K562 (cell line): ENCODE data around the gene COL15A1.

Experiments
- E2F6 ChIP-seq, 2 experiments: IDR thresholded peaks; 2 replicates each; pipeline ENCODE4 v1.6.1; 2011; ENCODE audit warnings: borderline replicate concordance in 1 of 2, control low read depth in 1 of 2, low read depth in 1 of 2, low read length in 1 of 2, mild to moderate bottlenecking in 1 of 2, mixed read lengths in 1 of 2, moderate library complexity in 1 of 2; ENCODE audit not compliant: insufficient read depth in 1 of 2, insufficient read length in 1 of 2, poor library complexity in 1 of 2, severe bottlenecking in 1 of 2; ENCODE audit errors: extremely low read depth in 1 of 2
- HDAC8 ChIP-seq: fragments of 450-650 bp; IDR thresholded peaks from 2 replicates; pipeline ENCODE4 v1.6.1; 2016; ENCODE audit warnings: mild to moderate bottlenecking, missing genetic modification characterization, moderate library complexity, missing compliant biosample characterization
- HOMEZ ChIP-seq: fragments of 250-450 bp; sonication (Bioruptor Pico); IDR thresholded peaks from 2 replicates; pipeline ENCODE4 v1.4.0; 2020; ENCODE audit warnings: mild to moderate bottlenecking, moderate library complexity
- IRF2 ChIP-seq: sonication (generic); formaldehyde crosslinking; IDR thresholded peaks from 2 replicates; pipeline ENCODE4 v1.8.1; 2022; ENCODE audit warnings: mild to moderate bottlenecking, missing genetic modification reagents
- MAZ ChIP-seq, 2 experiments: fragments of 450-650 bp in 1 of 2; sonication (generic) in 1 of 2; formaldehyde crosslinking; IDR thresholded peaks in 1 of 2; conservative IDR thresholded peaks in 1 of 2; 2 replicates each; pipeline versions ENCODE4 v1.4.0 to v1.5.0; 2020; ENCODE audit warnings: mild to moderate bottlenecking in 1 of 2, missing genetic modification reagents in 1 of 2
- NR2C2 ChIP-seq, 2 experiments: fragments of 200-800 bp in 1 of 2; sonication (Bioruptor generic) in 1 of 2; sonication (generic) in 1 of 2; formaldehyde crosslinking in 1 of 2; IDR thresholded peaks; 2 replicates each; pipeline versions ENCODE4 v1.6.1 to v1.8.0; 2016 to 2022; ENCODE audit warnings: mild to moderate bottlenecking in 1 of 2, missing compliant biosample characterization in 1 of 2, missing genetic modification characterization in 1 of 2, missing genetic modification reagents in 1 of 2
- RCOR1 ChIP-seq, 2 experiments: IDR thresholded peaks; 2 replicates each; pipeline ENCODE4 v1.6.1; 2012; ENCODE audit warnings: low read depth in 2 of 2, low read length in 2 of 2, borderline replicate concordance in 1 of 2, improper control_type of control experiment in 1 of 2
- TAF1 ChIP-seq: IDR thresholded peaks from 2 replicates; pipeline ENCODE4 v1.6.1; 2011; ENCODE audit warnings: mild to moderate bottlenecking, low read length, moderate library complexity; ENCODE audit not compliant: insufficient read depth, control insufficient read depth, severe bottlenecking; ENCODE audit errors: extremely low read depth
- ZSCAN29 ChIP-seq: fragments of 450-650 bp; IDR thresholded peaks from 2 replicates; pipeline ENCODE4 v1.6.1; 2017
- TF ChIP-seq, protein P1 (sequence below): conservative IDR thresholded peaks from 2 replicates; pipeline ENCODE4 v1.6.1; 2011; ENCODE audit warnings: low read depth, mild to moderate bottlenecking, low read length; ENCODE audit not compliant: control insufficient read depth
- TF ChIP-seq, protein P2 (sequence below), 3 experiments: IDR thresholded peaks in 2 of 3; conservative IDR thresholded peaks in 1 of 3; 2 replicates each; pipeline ENCODE4 v1.5.1; 2011 to 2012; ENCODE audit warnings: low read length in 3 of 3, mild to moderate bottlenecking in 3 of 3, control low read depth in 2 of 3, improper control_type of control experiment in 1 of 3, inconsistent platforms in 1 of 3, low read depth in 1 of 3, mixed read lengths in 1 of 3, moderate library complexity in 1 of 3; ENCODE audit not compliant: insufficient read depth in 2 of 3
- TF ChIP-seq, protein P3 (sequence below): sonication (generic); formaldehyde crosslinking; IDR thresholded peaks from 2 replicates; pipeline ENCODE4 v1.8.0; 2022; ENCODE audit warnings: missing genetic modification reagents, mild to moderate bottlenecking, borderline replicate concordance

GRCh38 chr9:99103054-99103895 is 159.6 kb downstream of the COL15A1 start:
- TF ChIP-seq E2F6 (IDR thresholded peaks at IDR 0.05; ENCODE audit: borderline replicate concordance in 1 of 2, extremely low read depth in 1 of 2, insufficient read depth in 1 of 2, insufficient read length in 1 of 2, low read depth in 1 of 2, low read length in 1 of 2, poor library complexity in 1 of 2, severe bottlenecking in 1 of 2) (no peak), NR2C2 (CRISPR knock-in tag; IDR thresholded peaks at IDR 0.05) (no peak), NR2C2 (tag; IDR thresholded peaks at IDR 0.05) (no peak), MAZ (CRISPR knock-in tag; conservative IDR thresholded peaks at IDR 0.05 in 1 of 2, IDR thresholded peaks at IDR 0.05 in 1 of 2) (no peak), RCOR1 (IDR thresholded peaks at IDR 0.05; ENCODE audit: borderline replicate concordance in 1 of 2, low read depth in 2 of 2, low read length in 2 of 2) (no peak), TAF1 (no peak), HOMEZ (CRISPR knock-in tag) (no peak), ZSCAN29 (no peak), HDAC8 (tag) (no peak), IRF2 (CRISPR knock-in tag) (no peak)
- TF ChIP-seq, protein P1, sequence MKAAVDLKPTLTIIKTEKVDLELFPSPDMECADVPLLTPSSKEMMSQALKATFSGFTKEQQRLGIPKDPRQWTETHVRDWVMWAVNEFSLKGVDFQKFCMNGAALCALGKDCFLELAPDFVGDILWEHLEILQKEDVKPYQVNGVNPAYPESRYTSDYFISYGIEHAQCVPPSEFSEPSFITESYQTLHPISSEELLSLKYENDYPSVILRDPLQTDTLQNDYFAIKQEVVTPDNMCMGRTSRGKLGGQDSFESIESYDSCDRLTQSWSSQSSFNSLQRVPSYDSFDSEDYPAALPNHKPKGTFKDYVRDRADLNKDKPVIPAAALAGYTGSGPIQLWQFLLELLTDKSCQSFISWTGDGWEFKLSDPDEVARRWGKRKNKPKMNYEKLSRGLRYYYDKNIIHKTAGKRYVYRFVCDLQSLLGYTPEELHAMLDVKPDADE: no peak
- TF ChIP-seq, protein P2, sequence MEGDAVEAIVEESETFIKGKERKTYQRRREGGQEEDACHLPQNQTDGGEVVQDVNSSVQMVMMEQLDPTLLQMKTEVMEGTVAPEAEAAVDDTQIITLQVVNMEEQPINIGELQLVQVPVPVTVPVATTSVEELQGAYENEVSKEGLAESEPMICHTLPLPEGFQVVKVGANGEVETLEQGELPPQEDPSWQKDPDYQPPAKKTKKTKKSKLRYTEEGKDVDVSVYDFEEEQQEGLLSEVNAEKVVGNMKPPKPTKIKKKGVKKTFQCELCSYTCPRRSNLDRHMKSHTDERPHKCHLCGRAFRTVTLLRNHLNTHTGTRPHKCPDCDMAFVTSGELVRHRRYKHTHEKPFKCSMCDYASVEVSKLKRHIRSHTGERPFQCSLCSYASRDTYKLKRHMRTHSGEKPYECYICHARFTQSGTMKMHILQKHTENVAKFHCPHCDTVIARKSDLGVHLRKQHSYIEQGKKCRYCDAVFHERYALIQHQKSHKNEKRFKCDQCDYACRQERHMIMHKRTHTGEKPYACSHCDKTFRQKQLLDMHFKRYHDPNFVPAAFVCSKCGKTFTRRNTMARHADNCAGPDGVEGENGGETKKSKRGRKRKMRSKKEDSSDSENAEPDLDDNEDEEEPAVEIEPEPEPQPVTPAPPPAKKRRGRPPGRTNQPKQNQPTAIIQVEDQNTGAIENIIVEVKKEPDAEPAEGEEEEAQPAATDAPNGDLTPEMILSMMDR (IDR thresholded peaks at IDR 0.05 in 2 of 3, conservative IDR thresholded peaks at IDR 0.05 in 1 of 3; ENCODE audit: insufficient read depth in 2 of 3, low read depth in 1 of 3, low read length in 3 of 3): no peak
- TF ChIP-seq, protein P3, sequence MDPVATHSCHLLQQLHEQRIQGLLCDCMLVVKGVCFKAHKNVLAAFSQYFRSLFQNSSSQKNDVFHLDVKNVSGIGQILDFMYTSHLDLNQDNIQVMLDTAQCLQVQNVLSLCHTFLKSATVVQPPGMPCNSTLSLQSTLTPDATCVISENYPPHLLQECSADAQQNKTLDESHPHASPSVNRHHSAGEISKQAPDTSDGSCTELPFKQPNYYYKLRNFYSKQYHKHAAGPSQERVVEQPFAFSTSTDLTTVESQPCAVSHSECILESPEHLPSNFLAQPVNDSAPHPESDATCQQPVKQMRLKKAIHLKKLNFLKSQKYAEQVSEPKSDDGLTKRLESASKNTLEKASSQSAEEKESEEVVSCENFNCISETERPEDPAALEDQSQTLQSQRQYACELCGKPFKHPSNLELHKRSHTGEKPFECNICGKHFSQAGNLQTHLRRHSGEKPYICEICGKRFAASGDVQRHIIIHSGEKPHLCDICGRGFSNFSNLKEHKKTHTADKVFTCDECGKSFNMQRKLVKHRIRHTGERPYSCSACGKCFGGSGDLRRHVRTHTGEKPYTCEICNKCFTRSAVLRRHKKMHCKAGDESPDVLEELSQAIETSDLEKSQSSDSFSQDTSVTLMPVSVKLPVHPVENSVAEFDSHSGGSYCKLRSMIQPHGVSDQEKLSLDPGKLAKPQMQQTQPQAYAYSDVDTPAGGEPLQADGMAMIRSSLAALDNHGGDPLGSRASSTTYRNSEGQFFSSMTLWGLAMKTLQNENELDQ (CRISPR knock-in tag): no peak
